ENCODE measurements around the gene HK2. TPM values are rescaled to one million over a fixed set of nuclear protein-coding genes. Genes with fewer than 3 reads are reported as not detected.

HK2 gene
- total and polyA plus RNA-seq, 2 donors (not counting 3 experiments of a cell fraction or from before 2014, with no cell fraction given) = 3.4 to 13.0 TPM

- Histone ChIP-seq H3K9ac (replicated peaks; ENCODE audit: extremely low read depth, insufficient read depth, low read length) (no peak overlapping the region), H4K20me1 (replicated peaks; ENCODE audit: control insufficient read depth, extremely low read depth, insufficient read depth, low read length) (no peaks in the 10 kb centered on the region), H3K9me3 (replicated peaks; ENCODE audit: control insufficient read depth, insufficient read depth, low read length) (no peaks in the 10 kb centered on the region), H2AFZ (ENCODE audit: low read depth, low read length) (no peak overlapping the region), H3K4me3 (replicated peaks in 1 of 3; ENCODE audit: insufficient read depth in 1 of 3, low read depth in 1 of 3, low read length in 3 of 3) (no peak overlapping the region), H3K27me3 (ENCODE audit: control insufficient read depth in 2 of 2, insufficient read depth in 2 of 2, low read length in 2 of 2) (no peaks in the 10 kb centered on the region), H3K4me2 (ENCODE audit: insufficient read depth, low read length) (no peak overlapping the region), H3K27ac (ENCODE audit: insufficient read depth, low read depth, low read length) (no peak overlapping the region), H3K9me1 (replicated peaks; ENCODE audit: control insufficient read depth, extremely low read depth, insufficient read depth, low read length) (no peaks in the 10 kb centered on the region), H3K36me3 (ENCODE audit: control insufficient read depth in 2 of 2, extremely low read depth in 1 of 2, insufficient read depth in 2 of 2, low read length in 2 of 2) (no peaks in the 10 kb centered on the region), H3K79me2 (ENCODE audit: control insufficient read depth, insufficient read depth, low read length) (no peaks in the 10 kb centered on the region), H3K4me1 (ENCODE audit: control insufficient read depth, extremely low read depth, insufficient read depth, low read length) (no peaks in the 10 kb centered on the region)
- dilution Hi-C loops (cut with MboI; ENCODE audit: extremely low pct_ligation_motif_present, low sequenced_read_pairs) (no loop called here), intact Hi-C loops (cut with micrococcal nuclease) (no loop called here)
- DNase-seq (ENCODE audit: low read depth, low spot score) (no peak), FAIRE-seq (peak; percentile 28)
- CTCF ChIA-PET = interaction anchor here (1.3 to 1.5 kb wide), 2 partner anchors 9 to 28 kb away, joined by 3 to 5 read pairs; no protein-coding TSS in a partner anchor
- TF ChIP-seq POLR2A (IDR thresholded peaks at IDR 0.05; ENCODE audit: low read depth, low read length) (no peak), CTCF (IDR thresholded peaks at IDR 0.05; ENCODE audit: extremely low read depth in 1 of 2, insufficient read depth in 1 of 2, low read depth in 1 of 2, low read length in 2 of 2) (no peak), JUN (IDR thresholded peaks at IDR 0.05; ENCODE audit: borderline replicate concordance, insufficient read depth, insufficient read length, low read depth) (no peak), MYC (IDR thresholded peaks at IDR 0.05; ENCODE audit: low read depth, low read length) (no peak), FOS (IDR thresholded peaks at IDR 0.05; ENCODE audit: borderline replicate concordance, insufficient read depth, low read length) (no peak), POLR2AphosphoS5 (IDR thresholded peaks at IDR 0.05; ENCODE audit: insufficient read depth, low read depth, low read length) (no peak), GATA2 (IDR thresholded peaks at IDR 0.05; ENCODE audit: insufficient read depth, insufficient read length, low read depth, low read length) (no peak)
- POLR2A ChIA-PET = no interaction called here
- no TSS peak for BruUV-seq (replicated peaks)
Measured at GRCh38 chr2:74864728-74865722, 31.1 kb downstream of the HK2 start.
